Spleen (tissue), 7 donors: Measurements from ENCODE around the gene TBCD.

Source experiments
- CTCF ChIP-seq, 11 experiments: fragments of 200-600 bp in 7 of 11; fragments of 450-650 bp in 4 of 11; sonication (generic) in 4 of 11; IDR thresholded peaks in 8 of 11; conservative IDR thresholded peaks in 3 of 11; 1 replicate in 7 of 11; 2 replicates in 4 of 11; pipeline versions ENCODE4 v1.4.0 to v1.8.0; 2016 to 2021; ENCODE audit warnings: antibody characterized with exemption in 11 of 11, inconsistent platforms in 4 of 11, mild to moderate bottlenecking in 1 of 11
- POLR2AphosphoS5 ChIP-seq, 3 donors: sonication (generic); formaldehyde crosslinking; IDR thresholded peaks; one replicate each; pipeline ENCODE4 v1.5.1; 2017; ENCODE audit warnings: antibody characterized with exemption in 3 of 3
- donor health status: DM: no; HTN: no; CAD: no; lungs with moderate emphysema.
- donor health status: DM: no; HTN: no; CAD: no.
- donor health status: DM: no; HTN: no; CAD: no.

- TF ChIP-seq CTCF (IDR thresholded peaks at IDR 0.05 in 8 of 11, conservative IDR thresholded peaks at IDR 0.05 in 3 of 11) (no peak), POLR2AphosphoS5 (IDR thresholded peaks at IDR 0.05) (no peak)
Measured at GRCh38 chr17:82901356-82901755, 149.5 kb downstream of the TBCD start.
